Osteocyte (in vitro differentiated cells): ENCODE data around the gene METAP2. TPM values are rescaled to one million over a fixed set of nuclear protein-coding genes. Genes with fewer than 3 reads are reported as not detected.

Source experiments
- DNase-seq: peaks from one replicate; pipeline ENCODE4 v3.0.0; 2021; ENCODE audit warnings: mixed read lengths; ENCODE audit not compliant: unreplicated experiment; ENCODE audit errors: extremely low spot score
- H3K27ac Mint-ChIP-seq: one replicate; pipeline ENCODE4 v1.8.0; 2021; ENCODE audit warnings: mild to moderate bottlenecking, mixed read lengths; ENCODE audit not compliant: unreplicated experiment
- H3K27me3 Mint-ChIP-seq: one replicate; pipeline ENCODE4 v1.8.0; 2021; ENCODE audit warnings: mixed read lengths; ENCODE audit not compliant: unreplicated experiment
- H3K36me3 Mint-ChIP-seq: one replicate; pipeline ENCODE4 v1.8.0; 2021; ENCODE audit warnings: mixed read lengths; ENCODE audit not compliant: unreplicated experiment
- H3K4me1 Mint-ChIP-seq: one replicate; pipeline ENCODE4 v1.8.0; 2021; ENCODE audit warnings: mixed read lengths; ENCODE audit not compliant: unreplicated experiment
- H3K4me3 Mint-ChIP-seq: one replicate; pipeline ENCODE4 v1.8.0; 2021; ENCODE audit warnings: mild to moderate bottlenecking, moderate library complexity, mixed read lengths; ENCODE audit not compliant: unreplicated experiment
- H3K9me3 Mint-ChIP-seq: one replicate; pipeline ENCODE4 v1.8.0; 2021; ENCODE audit warnings: mixed read lengths; ENCODE audit not compliant: unreplicated experiment
- total RNA-seq: library from RNA; stranded (reverse); gene quantifications from 2 replicates; pipeline ENCODE4 v1.2.1, GENCODE V29; 2021
- TF ChIP-seq, protein P1 (sequence below): fragments of 200-600 bp; sonication (generic); IDR thresholded peaks from 2 replicates; pipeline ENCODE4 v1.5.0; 2021; ENCODE audit warnings: antibody characterized with exemption, mild to moderate bottlenecking, moderate library complexity

The METAP2 gene
- total RNA-seq, 1 donor from 2014 or later = 76.6 TPM

DNA sequence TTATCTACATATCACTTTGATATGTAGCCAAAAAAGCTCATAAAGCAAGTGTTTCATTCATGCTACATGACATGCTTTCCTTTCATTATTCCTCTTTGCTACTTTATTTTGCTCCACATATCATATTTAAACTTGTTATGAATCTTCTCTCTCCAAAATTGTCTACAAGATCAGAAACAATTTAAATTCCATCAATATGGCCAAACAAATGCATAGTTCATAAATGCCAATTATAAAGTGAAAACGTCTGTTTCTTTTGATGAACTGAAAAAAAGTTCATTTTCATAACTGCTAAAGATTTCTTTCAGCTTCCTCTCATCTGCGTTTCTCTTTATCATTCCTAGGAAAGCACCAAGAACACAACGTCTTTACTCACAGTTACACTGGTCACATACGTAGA, 54.5 kb downstream of the METAP2 start:
- H3K9me3 Mint-ChIP-seq = no peaks in the 10 kb centered on the region
- no peaks in the 10 kb centered on the region for H3K36me3 Mint-ChIP-seq
- no peak for DNase-seq
- no peak overlapping the region for H3K27ac Mint-ChIP-seq
- no peak overlapping the region for H3K4me3 Mint-ChIP-seq
- no peaks in the 10 kb centered on the region for H3K4me1 Mint-ChIP-seq
- H3K27me3 Mint-ChIP-seq = peaks cover 14% of the 10 kb centered on the region
- TF ChIP-seq, protein P1, sequence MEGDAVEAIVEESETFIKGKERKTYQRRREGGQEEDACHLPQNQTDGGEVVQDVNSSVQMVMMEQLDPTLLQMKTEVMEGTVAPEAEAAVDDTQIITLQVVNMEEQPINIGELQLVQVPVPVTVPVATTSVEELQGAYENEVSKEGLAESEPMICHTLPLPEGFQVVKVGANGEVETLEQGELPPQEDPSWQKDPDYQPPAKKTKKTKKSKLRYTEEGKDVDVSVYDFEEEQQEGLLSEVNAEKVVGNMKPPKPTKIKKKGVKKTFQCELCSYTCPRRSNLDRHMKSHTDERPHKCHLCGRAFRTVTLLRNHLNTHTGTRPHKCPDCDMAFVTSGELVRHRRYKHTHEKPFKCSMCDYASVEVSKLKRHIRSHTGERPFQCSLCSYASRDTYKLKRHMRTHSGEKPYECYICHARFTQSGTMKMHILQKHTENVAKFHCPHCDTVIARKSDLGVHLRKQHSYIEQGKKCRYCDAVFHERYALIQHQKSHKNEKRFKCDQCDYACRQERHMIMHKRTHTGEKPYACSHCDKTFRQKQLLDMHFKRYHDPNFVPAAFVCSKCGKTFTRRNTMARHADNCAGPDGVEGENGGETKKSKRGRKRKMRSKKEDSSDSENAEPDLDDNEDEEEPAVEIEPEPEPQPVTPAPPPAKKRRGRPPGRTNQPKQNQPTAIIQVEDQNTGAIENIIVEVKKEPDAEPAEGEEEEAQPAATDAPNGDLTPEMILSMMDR = no peak

DNA sequence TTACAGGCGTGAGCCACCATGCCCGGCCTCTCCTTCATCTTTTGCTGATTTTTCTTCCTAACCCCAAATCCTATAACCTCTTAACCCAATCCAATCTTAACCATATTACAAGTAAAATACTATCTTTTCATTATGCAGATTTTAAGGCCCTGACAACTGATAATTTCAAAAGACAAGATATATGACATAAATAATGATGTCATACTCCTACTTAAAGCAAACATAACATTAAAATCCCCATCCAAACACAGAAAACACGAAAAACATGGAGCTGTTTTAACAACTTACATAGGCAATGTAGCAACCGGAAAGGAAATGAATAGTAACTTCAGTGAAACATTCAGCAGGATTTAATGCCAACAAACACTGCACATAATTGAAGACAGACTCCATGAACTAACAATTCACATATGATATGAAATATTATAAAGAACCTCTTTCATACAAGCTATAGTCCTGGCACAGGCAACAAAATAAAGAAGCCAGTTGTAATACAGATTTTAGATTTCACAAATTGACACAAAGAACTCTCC, 55.8 kb downstream of the METAP2 start:
- H3K27me3 Mint-ChIP-seq = peaks cover 17% of the 10 kb centered on the region

DNA sequence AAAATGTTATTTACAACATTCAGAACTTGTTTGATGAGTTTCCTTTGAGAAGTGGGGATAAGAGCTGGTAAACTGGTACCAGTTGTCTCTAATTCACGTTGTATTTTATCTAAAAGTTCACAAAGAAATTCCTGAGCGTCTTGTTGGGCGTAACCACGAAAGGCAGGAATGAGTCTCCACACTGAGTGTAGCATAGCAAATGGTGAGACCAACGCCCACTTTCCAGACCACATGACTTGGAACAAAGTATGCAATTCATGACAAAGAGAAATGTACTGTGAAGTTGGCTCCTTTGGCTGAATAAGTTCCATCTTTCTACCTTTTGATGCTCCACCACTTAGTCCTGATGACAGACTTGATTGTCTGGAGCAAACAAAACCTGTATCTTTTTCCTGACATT, 58.9 kb downstream of the METAP2 start:
- Mint-ChIP-seq H3K9me3 (no peaks in the 10 kb centered on the region), H3K27me3 (peaks cover 17% of the 10 kb centered on the region), H3K36me3 (no peaks in the 10 kb centered on the region), H3K4me1 (peaks cover 2% of the 10 kb centered on the region), H3K4me3 (no peak overlapping the region), H3K27ac (no peak overlapping the region)
- TF ChIP-seq, protein P1 = no peak
- no peak for DNase-seq

More for the DNA sequence above, 55.8 kb downstream of the METAP2 start:
- TF ChIP-seq, protein P1 = no peak
- Mint-ChIP-seq H3K4me3 (no peak overlapping the region), H3K36me3 (no peaks in the 10 kb centered on the region), H3K27ac (no peak overlapping the region), H3K9me3 (no peaks in the 10 kb centered on the region), H3K4me1 (peaks cover 2% of the 10 kb centered on the region)
- no peak for DNase-seq

DNA sequence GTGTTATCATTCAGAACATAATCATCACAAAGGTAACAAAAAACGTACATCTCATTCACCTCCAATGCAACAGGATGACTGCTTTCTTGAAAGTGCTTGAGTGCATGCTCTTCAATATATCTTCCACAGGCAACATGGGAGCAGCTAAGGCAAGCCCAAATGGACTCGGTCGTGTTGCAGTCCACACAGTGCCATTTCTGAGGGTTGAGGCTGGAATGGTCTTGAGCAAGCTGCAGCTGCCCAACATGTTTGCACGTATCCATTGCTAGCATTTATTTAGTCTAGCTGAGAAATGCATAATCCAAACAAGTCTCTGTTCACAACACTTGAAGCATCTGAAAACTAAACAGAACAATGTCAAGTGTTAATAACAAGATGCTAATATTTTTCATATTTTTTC, 60.0 kb downstream of the METAP2 start:
- H3K4me1 Mint-ChIP-seq = peaks cover 2% of the 10 kb centered on the region
- H3K27ac Mint-ChIP-seq = no peak overlapping the region
- H3K9me3 Mint-ChIP-seq = no peaks in the 10 kb centered on the region
- DNase-seq = no peak
- TF ChIP-seq, protein P1 = no peak
- H3K27me3 Mint-ChIP-seq = peaks cover 25% of the 10 kb centered on the region
- no peak overlapping the region for H3K4me3 Mint-ChIP-seq
- H3K36me3 Mint-ChIP-seq = no peaks in the 10 kb centered on the region

DNA sequence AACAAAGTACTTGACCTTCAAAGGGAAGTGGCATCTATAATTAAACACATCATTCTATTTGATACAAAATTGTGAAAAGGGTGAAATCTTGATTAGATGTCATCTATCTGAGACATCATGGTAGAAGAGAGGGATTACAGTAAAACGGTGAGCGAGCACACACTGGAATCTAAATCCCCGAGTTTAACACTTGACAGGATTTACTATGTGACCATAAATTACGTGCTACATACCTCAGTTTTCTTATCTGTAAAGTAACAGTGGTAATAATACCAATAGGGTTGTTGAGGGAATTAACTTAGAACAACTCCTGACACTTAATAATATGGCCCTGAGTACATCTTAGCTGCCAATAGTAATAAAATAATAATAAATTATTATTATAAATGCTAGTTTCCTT, 64.1 kb downstream of the METAP2 start:
- H3K9me3 Mint-ChIP-seq = no peaks in the 10 kb centered on the region
- H3K4me1 Mint-ChIP-seq = peaks cover 2% of the 10 kb centered on the region
- no peak overlapping the region for H3K27ac Mint-ChIP-seq
- DNase-seq = no peak
- peaks cover 31% of the 10 kb centered on the region for H3K27me3 Mint-ChIP-seq
- H3K36me3 Mint-ChIP-seq = no peaks in the 10 kb centered on the region
- TF ChIP-seq, protein P1 = no peak
- H3K4me3 Mint-ChIP-seq = no peak overlapping the region
